Neural cell (in vitro differentiated cells): ENCODE measurements around the gene HSPB6. TPM values are rescaled to one million over a fixed set of nuclear protein-coding genes. Genes with fewer than 3 reads are reported as not detected.
"Not testable (repeated sequence)": the region's sequence is repeated elsewhere in the genome, so short reads cannot be mapped to it uniquely, and the experiment has no call there.

Experiments used
- H2AFZ ChIP-seq: fragments of 200-600, 300-800 bp; sonication (generic), shearing (Covaris generic); 2 replicates; pipeline ENCODE4 v1.6.0; 2014; ENCODE audit warnings: low read depth, mild to moderate bottlenecking, antibody characterized with exemption, low read length, moderate library complexity
- H3F3A ChIP-seq: fragments of 200-600 bp; shearing (Covaris generic); 2 replicates; pipeline ENCODE4 v1.6.1; 2016; ENCODE audit warnings: mild to moderate bottlenecking, moderate library complexity, mixed read lengths, antibody characterized with exemption, low read length; ENCODE audit not compliant: insufficient read depth, poor library complexity, severe bottlenecking
- H3K27ac ChIP-seq: fragments of 200-600, 300-800 bp; sonication (generic), shearing (Covaris generic); 2 replicates; pipeline ENCODE4 v1.5.1; 2014; ENCODE audit warnings: mild to moderate bottlenecking, low read length, moderate library complexity
- H3K27me3 ChIP-seq: fragments of 300-800, 200-600 bp; sonication (generic), shearing (Covaris generic); 2 replicates; pipeline ENCODE4 v1.6.0; 2014; ENCODE audit warnings: mild to moderate bottlenecking, low read depth, low read length, moderate library complexity; ENCODE audit not compliant: insufficient read depth
- H3K36me3 ChIP-seq: fragments of 300-800, 200-600 bp; sonication (generic), shearing (Covaris generic); 2 replicates; pipeline ENCODE4 v1.5.1; 2014; ENCODE audit warnings: mild to moderate bottlenecking, antibody characterized with exemption, low read length, moderate library complexity; ENCODE audit not compliant: insufficient read depth
- H3K4me2 ChIP-seq: fragments of 300-800, 200-600 bp; sonication (generic), shearing (Covaris generic); 2 replicates; pipeline ENCODE4 v1.6.0; 2014; ENCODE audit warnings: mild to moderate bottlenecking, low read length
- H3K4me3 ChIP-seq: fragments of 300-800, 200-600 bp; sonication (generic), shearing (Covaris generic); 2 replicates; pipeline ENCODE4 v1.5.1; 2014; ENCODE audit warnings: mild to moderate bottlenecking, low read length, moderate library complexity
- H3K79me2 ChIP-seq: fragments of 200-600 bp; shearing (Covaris generic); replicated peaks from 2 replicates; pipeline ENCODE4 v1.6.0; 2014; ENCODE audit warnings: mild to moderate bottlenecking, low read length, moderate library complexity; ENCODE audit not compliant: insufficient read depth
- H3K9ac ChIP-seq: fragments of 300-800, 200-600 bp; sonication (generic), shearing (Covaris generic); 2 replicates; pipeline ENCODE4 v1.6.1; 2016; ENCODE audit warnings: mild to moderate bottlenecking, low read length, mixed read lengths
- H3K9me2 ChIP-seq: fragments of 200-600 bp; shearing (Covaris generic); 2 replicates; pipeline ENCODE4 v1.6.1; 2016; ENCODE audit warnings: mild to moderate bottlenecking, low read length, mixed read lengths; ENCODE audit not compliant: insufficient read depth
- H3K9me3 ChIP-seq: fragments of 200-600, 300-800 bp; sonication (generic), shearing (Covaris generic); 2 replicates; pipeline ENCODE4 v1.6.1; 2016; ENCODE audit warnings: mild to moderate bottlenecking, mixed run types, low read length, moderate library complexity, mixed read lengths
- H4K20me1 ChIP-seq: fragments of 200-600 bp; shearing (Covaris generic); 2 replicates; pipeline ENCODE4 v1.6.1; 2016; ENCODE audit warnings: mild to moderate bottlenecking, mixed run types; ENCODE audit not compliant: insufficient read depth
- EP300 ChIP-seq: fragments of 450-650 bp; conservative IDR thresholded peaks from 2 replicates; pipeline ENCODE4 v1.6.1; 2014; ENCODE audit warnings: antibody characterized with exemption, mild to moderate bottlenecking, moderate library complexity; ENCODE audit not compliant: poor library complexity, severe bottlenecking
- EZH2 ChIP-seq: fragments of 200-600, 300-800 bp; shearing (Covaris generic), sonication (generic); IDR thresholded peaks from 2 replicates; pipeline ENCODE4 v1.6.1; 2014; ENCODE audit warnings: antibody characterized with exemption, low read length, borderline replicate concordance, mild to moderate bottlenecking; ENCODE audit not compliant: insufficient read depth, poor library complexity, severe bottlenecking
- MXI1 ChIP-seq: fragments of 450-650 bp; conservative IDR thresholded peaks from 2 replicates; pipeline ENCODE4 v1.6.1; 2014; ENCODE audit warnings: antibody characterized with exemption, mild to moderate bottlenecking; ENCODE audit not compliant: poor library complexity, severe bottlenecking
- POLR2AphosphoS5 ChIP-seq: IDR thresholded peaks from 2 replicates; pipeline ENCODE4 v1.6.1; 2012
- RAD21 ChIP-seq: fragments of 450-650 bp; conservative IDR thresholded peaks from 2 replicates; pipeline ENCODE4 v1.6.1; 2014; ENCODE audit warnings: antibody characterized with exemption, mild to moderate bottlenecking, moderate library complexity
- SMC3 ChIP-seq: fragments of 450-650 bp; conservative IDR thresholded peaks from 2 replicates; pipeline ENCODE4 v1.6.1; 2014; ENCODE audit warnings: antibody characterized with exemption, mild to moderate bottlenecking, moderate library complexity; ENCODE audit not compliant: poor library complexity
- TAF1 ChIP-seq: IDR thresholded peaks from 2 replicates; pipeline ENCODE4 v1.6.1; 2012; ENCODE audit warnings: low read depth
- polyA plus RNA-seq: library from polyadenylated mRNA; depleted of rRNA; stranded (reverse); fragments of >200 nt; gene quantifications from 2 replicates; pipeline ENCODE4 v1.2.3, GENCODE V29; 2014
- TF ChIP-seq, protein P1 (sequence below): IDR thresholded peaks from 2 replicates; pipeline ENCODE4 v1.6.1; 2012; ENCODE audit warnings: borderline replicate concordance
- TF ChIP-seq, protein P2 (sequence below): fragments of 450-650 bp; IDR thresholded peaks from 2 replicates; pipeline ENCODE4 v1.5.1; 2014; ENCODE audit warnings: antibody characterized with exemption, mild to moderate bottlenecking, moderate library complexity; ENCODE audit not compliant: poor library complexity, severe bottlenecking

The HSPB6 gene
- polyA plus RNA-seq, 1 donor from 2014 or later = not detected

DNA sequence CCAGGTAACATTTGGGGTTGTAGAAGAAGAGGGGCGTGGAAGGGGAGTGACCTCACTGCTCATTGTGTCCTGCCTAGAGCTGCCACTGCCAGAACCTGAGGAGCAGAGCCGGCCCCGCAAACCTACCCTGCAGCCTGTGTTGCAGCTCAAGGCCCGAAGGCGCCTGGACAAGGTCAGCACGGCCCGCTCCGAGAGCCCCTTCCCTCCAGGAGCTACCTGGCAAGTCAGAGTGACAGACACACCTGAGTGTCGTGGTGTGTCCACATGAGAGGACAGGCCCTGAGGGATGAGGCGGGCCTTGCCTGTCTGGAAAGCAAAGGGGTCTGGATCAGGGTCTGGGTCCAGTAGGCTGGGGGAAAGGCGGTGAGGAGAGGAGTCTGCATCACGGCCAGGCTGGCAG is 32.3 kb downstream of the HSPB6 start:
- Histone ChIP-seq H3K36me3 (no peaks in the 10 kb centered on the region), H3K27me3 (no peaks in the 10 kb centered on the region), H4K20me1 (no peaks in the 10 kb centered on the region), H3K4me2 (no peak overlapping the region), H2AFZ (no peak overlapping the region), H3K79me2 (peaks cover 7% of the 10 kb centered on the region), H3F3A (no peaks in the 10 kb centered on the region), H3K27ac (no peak overlapping the region), H3K4me3 (no peak overlapping the region), H3K9me3 (no peaks in the 10 kb centered on the region), H3K9me2 (no peaks in the 10 kb centered on the region), H3K9ac (no peak overlapping the region)
- TF ChIP-seq, protein P1, sequence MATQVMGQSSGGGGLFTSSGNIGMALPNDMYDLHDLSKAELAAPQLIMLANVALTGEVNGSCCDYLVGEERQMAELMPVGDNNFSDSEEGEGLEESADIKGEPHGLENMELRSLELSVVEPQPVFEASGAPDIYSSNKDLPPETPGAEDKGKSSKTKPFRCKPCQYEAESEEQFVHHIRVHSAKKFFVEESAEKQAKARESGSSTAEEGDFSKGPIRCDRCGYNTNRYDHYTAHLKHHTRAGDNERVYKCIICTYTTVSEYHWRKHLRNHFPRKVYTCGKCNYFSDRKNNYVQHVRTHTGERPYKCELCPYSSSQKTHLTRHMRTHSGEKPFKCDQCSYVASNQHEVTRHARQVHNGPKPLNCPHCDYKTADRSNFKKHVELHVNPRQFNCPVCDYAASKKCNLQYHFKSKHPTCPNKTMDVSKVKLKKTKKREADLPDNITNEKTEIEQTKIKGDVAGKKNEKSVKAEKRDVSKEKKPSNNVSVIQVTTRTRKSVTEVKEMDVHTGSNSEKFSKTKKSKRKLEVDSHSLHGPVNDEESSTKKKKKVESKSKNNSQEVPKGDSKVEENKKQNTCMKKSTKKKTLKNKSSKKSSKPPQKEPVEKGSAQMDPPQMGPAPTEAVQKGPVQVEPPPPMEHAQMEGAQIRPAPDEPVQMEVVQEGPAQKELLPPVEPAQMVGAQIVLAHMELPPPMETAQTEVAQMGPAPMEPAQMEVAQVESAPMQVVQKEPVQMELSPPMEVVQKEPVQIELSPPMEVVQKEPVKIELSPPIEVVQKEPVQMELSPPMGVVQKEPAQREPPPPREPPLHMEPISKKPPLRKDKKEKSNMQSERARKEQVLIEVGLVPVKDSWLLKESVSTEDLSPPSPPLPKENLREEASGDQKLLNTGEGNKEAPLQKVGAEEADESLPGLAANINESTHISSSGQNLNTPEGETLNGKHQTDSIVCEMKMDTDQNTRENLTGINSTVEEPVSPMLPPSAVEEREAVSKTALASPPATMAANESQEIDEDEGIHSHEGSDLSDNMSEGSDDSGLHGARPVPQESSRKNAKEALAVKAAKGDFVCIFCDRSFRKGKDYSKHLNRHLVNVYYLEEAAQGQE = no peak
- TF ChIP-seq SMC3 (no peak), EZH2 (no peak), POLR2AphosphoS5 (no peak), MXI1 (no peak), TAF1 (no peak), EP300 (no peak), RAD21 (no peak)
- TF ChIP-seq, protein P2, sequence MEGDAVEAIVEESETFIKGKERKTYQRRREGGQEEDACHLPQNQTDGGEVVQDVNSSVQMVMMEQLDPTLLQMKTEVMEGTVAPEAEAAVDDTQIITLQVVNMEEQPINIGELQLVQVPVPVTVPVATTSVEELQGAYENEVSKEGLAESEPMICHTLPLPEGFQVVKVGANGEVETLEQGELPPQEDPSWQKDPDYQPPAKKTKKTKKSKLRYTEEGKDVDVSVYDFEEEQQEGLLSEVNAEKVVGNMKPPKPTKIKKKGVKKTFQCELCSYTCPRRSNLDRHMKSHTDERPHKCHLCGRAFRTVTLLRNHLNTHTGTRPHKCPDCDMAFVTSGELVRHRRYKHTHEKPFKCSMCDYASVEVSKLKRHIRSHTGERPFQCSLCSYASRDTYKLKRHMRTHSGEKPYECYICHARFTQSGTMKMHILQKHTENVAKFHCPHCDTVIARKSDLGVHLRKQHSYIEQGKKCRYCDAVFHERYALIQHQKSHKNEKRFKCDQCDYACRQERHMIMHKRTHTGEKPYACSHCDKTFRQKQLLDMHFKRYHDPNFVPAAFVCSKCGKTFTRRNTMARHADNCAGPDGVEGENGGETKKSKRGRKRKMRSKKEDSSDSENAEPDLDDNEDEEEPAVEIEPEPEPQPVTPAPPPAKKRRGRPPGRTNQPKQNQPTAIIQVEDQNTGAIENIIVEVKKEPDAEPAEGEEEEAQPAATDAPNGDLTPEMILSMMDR = no peak

DNA sequence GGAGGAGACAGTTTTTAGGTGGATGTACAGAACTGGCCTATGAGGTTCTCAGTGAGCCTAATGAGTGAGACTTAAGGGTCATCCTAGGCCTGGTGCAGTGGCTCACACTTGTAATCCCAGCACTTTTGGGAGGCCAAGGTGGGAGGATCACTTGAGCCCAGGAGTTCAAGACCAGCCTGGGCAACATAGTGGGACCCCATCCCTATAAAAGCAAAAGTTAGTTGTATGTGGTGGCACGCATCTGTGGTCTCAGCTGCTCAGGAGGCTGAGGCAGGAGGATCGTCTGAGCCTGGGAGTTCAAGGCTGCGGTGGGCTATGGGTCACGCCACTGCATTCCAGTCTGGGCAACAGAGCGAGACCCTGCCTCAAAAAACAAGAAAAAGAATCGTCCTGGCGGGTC is 32.7 kb downstream of the HSPB6 start:
- H3K9ac ChIP-seq, H3K4me2 ChIP-seq, H3F3A ChIP-seq, H3K9me2 ChIP-seq, H2AFZ ChIP-seq, H3K27me3 ChIP-seq, H3K36me3 ChIP-seq, H3K4me3 ChIP-seq, H4K20me1 ChIP-seq, H3K9me3 ChIP-seq, H3K27ac ChIP-seq: not testable (repeated sequence)
- peaks cover 11% of the 10 kb centered on the region for H3K79me2 ChIP-seq

DNA sequence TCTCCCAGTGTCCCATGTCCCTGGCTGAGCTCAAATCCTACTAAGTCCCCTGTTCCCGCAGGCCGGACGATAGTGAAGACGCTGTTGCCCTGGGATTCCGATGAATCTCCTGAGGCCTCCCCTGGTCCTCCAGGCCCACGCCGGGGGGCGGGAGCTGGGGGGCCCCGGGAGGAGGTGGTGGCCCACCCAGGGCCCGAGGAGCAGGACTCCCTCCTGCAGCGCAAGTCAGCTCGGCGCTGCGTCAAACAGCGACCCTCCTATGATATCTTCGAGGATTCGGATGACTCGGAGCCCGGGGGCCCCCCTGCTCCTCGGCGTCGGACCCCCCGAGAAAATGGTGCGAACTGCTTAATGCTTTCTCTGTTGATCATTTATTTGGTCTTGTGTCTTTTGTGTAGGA is 33.2 kb downstream of the HSPB6 start:
- Histone ChIP-seq H2AFZ (no peak overlapping the region), H4K20me1 (no peaks in the 10 kb centered on the region)
- TF ChIP-seq, protein P2 = no peak
- no peak for TF ChIP-seq RAD21
- TF ChIP-seq, protein P1 = no peak
- TF ChIP-seq SMC3 = no peak
- no peak for TF ChIP-seq EZH2
- no peak for TF ChIP-seq TAF1
- no peak for TF ChIP-seq MXI1
- TF ChIP-seq POLR2AphosphoS5 = no peak
- TF ChIP-seq EP300 = no peak

More for the DNA sequence above, 33.2 kb downstream of the HSPB6 start:
- H3K4me2 ChIP-seq = no peak overlapping the region
- no peaks in the 10 kb centered on the region for H3K9me2 ChIP-seq
- H3K9me3 ChIP-seq = no peaks in the 10 kb centered on the region
- no peaks in the 10 kb centered on the region for H3K36me3 ChIP-seq
- H3K4me3 ChIP-seq = no peak overlapping the region
- H3K9ac ChIP-seq = no peak overlapping the region
- no peaks in the 10 kb centered on the region for H3F3A ChIP-seq
- no peak overlapping the region for H3K27ac ChIP-seq
- no peaks in the 10 kb centered on the region for H3K27me3 ChIP-seq
- peaks cover 16% of the 10 kb centered on the region for H3K79me2 ChIP-seq
